ENCODE data around the gene ARVCF. TPM values are rescaled to one million over a fixed set of nuclear protein-coding genes. Genes with fewer than 3 reads are reported as not detected.

ARVCF gene
- total and polyA plus RNA-seq, 2 experiments from 2014 or later: 15.6 to 122 TPM

DNA sequence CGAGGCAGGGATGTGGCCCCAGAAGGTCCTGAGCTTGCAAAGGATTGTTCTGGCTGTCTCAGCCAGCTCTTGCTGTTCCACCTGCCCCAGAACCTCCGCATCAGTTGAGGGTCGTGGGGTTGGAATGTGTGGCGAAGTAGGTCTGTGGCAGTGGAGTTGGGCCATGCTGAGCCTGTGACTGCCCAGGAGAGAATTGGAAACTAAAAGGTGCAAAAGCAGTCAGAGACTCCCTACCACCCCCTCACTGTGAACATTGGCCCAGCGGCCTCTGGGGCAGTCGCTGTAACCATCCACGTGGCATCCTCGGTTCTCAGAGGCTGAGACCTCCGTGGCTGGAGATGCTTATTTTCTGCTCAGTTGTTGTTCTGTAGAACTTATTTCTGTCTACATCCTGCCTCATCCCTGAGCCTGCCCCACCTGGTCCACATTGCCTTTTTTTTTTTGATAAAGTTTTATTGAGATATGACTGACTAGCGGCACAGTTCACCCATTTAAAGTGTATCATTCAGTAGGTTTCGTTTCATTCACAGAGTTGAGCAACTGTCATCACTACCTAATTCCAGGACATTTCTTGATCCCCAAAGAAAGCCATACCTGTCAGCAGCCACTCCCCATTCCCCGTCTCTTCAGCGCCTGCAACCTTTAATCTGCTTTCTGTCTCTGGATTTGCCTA lies 41.1 kb upstream of the ARVCF start:
- Histone ChIP-seq H3K4me1 (ENCODE audit: insufficient read depth) (no peaks in the 10 kb centered on the region), H2AFZ (no peak overlapping the region), H4K20me1 (replicated peaks; ENCODE audit: insufficient read depth) (no peaks in the 10 kb centered on the region), H3K27ac (ENCODE audit: low read depth) (no peak overlapping the region), H3K9me2 (ENCODE audit: insufficient read depth) (no peaks in the 10 kb centered on the region), H3F3A (replicated peaks; ENCODE audit: low read depth) (0 out of 2 replicates have a peak, but pooled peaks cover 8% of the 10 kb centered on the region), H3K36me3 (ENCODE audit: insufficient read depth) (no peaks in the 10 kb centered on the region), H3K79me2 (replicated peaks; ENCODE audit: insufficient read depth) (no peaks in the 10 kb centered on the region), H3K4me2 (no peak overlapping the region), H3K4me3 (no peak overlapping the region), H3K27me3 (ENCODE audit: insufficient read depth) (no peaks in the 10 kb centered on the region)
- no peak overlapping the region; the same call in 2 of the 3 replicates for H3K4me3 Mint-ChIP-seq
- no peaks in the 10 kb centered on the region; the same call in 2 of the 3 replicates for H3K36me3 Mint-ChIP-seq (ENCODE audit: low read depth)
- TF ChIP-seq, protein P1, sequence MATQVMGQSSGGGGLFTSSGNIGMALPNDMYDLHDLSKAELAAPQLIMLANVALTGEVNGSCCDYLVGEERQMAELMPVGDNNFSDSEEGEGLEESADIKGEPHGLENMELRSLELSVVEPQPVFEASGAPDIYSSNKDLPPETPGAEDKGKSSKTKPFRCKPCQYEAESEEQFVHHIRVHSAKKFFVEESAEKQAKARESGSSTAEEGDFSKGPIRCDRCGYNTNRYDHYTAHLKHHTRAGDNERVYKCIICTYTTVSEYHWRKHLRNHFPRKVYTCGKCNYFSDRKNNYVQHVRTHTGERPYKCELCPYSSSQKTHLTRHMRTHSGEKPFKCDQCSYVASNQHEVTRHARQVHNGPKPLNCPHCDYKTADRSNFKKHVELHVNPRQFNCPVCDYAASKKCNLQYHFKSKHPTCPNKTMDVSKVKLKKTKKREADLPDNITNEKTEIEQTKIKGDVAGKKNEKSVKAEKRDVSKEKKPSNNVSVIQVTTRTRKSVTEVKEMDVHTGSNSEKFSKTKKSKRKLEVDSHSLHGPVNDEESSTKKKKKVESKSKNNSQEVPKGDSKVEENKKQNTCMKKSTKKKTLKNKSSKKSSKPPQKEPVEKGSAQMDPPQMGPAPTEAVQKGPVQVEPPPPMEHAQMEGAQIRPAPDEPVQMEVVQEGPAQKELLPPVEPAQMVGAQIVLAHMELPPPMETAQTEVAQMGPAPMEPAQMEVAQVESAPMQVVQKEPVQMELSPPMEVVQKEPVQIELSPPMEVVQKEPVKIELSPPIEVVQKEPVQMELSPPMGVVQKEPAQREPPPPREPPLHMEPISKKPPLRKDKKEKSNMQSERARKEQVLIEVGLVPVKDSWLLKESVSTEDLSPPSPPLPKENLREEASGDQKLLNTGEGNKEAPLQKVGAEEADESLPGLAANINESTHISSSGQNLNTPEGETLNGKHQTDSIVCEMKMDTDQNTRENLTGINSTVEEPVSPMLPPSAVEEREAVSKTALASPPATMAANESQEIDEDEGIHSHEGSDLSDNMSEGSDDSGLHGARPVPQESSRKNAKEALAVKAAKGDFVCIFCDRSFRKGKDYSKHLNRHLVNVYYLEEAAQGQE (IDR thresholded peaks at IDR 0.05; ENCODE audit: unreplicated experiment): no peak
- TF ChIP-seq ZNF114 (CRISPR knock-in tag; IDR thresholded peaks at IDR 0.05): no peak
- TF ChIP-seq EZH2 (IDR thresholded peaks at IDR 0.05; ENCODE audit: low read depth, unreplicated experiment): no peak
- TF ChIP-seq, protein P2, sequence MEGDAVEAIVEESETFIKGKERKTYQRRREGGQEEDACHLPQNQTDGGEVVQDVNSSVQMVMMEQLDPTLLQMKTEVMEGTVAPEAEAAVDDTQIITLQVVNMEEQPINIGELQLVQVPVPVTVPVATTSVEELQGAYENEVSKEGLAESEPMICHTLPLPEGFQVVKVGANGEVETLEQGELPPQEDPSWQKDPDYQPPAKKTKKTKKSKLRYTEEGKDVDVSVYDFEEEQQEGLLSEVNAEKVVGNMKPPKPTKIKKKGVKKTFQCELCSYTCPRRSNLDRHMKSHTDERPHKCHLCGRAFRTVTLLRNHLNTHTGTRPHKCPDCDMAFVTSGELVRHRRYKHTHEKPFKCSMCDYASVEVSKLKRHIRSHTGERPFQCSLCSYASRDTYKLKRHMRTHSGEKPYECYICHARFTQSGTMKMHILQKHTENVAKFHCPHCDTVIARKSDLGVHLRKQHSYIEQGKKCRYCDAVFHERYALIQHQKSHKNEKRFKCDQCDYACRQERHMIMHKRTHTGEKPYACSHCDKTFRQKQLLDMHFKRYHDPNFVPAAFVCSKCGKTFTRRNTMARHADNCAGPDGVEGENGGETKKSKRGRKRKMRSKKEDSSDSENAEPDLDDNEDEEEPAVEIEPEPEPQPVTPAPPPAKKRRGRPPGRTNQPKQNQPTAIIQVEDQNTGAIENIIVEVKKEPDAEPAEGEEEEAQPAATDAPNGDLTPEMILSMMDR (conservative IDR thresholded peaks at IDR 0.05; ENCODE audit: low read depth in 2 of 2): no peak
- TF ChIP-seq, protein P3, sequence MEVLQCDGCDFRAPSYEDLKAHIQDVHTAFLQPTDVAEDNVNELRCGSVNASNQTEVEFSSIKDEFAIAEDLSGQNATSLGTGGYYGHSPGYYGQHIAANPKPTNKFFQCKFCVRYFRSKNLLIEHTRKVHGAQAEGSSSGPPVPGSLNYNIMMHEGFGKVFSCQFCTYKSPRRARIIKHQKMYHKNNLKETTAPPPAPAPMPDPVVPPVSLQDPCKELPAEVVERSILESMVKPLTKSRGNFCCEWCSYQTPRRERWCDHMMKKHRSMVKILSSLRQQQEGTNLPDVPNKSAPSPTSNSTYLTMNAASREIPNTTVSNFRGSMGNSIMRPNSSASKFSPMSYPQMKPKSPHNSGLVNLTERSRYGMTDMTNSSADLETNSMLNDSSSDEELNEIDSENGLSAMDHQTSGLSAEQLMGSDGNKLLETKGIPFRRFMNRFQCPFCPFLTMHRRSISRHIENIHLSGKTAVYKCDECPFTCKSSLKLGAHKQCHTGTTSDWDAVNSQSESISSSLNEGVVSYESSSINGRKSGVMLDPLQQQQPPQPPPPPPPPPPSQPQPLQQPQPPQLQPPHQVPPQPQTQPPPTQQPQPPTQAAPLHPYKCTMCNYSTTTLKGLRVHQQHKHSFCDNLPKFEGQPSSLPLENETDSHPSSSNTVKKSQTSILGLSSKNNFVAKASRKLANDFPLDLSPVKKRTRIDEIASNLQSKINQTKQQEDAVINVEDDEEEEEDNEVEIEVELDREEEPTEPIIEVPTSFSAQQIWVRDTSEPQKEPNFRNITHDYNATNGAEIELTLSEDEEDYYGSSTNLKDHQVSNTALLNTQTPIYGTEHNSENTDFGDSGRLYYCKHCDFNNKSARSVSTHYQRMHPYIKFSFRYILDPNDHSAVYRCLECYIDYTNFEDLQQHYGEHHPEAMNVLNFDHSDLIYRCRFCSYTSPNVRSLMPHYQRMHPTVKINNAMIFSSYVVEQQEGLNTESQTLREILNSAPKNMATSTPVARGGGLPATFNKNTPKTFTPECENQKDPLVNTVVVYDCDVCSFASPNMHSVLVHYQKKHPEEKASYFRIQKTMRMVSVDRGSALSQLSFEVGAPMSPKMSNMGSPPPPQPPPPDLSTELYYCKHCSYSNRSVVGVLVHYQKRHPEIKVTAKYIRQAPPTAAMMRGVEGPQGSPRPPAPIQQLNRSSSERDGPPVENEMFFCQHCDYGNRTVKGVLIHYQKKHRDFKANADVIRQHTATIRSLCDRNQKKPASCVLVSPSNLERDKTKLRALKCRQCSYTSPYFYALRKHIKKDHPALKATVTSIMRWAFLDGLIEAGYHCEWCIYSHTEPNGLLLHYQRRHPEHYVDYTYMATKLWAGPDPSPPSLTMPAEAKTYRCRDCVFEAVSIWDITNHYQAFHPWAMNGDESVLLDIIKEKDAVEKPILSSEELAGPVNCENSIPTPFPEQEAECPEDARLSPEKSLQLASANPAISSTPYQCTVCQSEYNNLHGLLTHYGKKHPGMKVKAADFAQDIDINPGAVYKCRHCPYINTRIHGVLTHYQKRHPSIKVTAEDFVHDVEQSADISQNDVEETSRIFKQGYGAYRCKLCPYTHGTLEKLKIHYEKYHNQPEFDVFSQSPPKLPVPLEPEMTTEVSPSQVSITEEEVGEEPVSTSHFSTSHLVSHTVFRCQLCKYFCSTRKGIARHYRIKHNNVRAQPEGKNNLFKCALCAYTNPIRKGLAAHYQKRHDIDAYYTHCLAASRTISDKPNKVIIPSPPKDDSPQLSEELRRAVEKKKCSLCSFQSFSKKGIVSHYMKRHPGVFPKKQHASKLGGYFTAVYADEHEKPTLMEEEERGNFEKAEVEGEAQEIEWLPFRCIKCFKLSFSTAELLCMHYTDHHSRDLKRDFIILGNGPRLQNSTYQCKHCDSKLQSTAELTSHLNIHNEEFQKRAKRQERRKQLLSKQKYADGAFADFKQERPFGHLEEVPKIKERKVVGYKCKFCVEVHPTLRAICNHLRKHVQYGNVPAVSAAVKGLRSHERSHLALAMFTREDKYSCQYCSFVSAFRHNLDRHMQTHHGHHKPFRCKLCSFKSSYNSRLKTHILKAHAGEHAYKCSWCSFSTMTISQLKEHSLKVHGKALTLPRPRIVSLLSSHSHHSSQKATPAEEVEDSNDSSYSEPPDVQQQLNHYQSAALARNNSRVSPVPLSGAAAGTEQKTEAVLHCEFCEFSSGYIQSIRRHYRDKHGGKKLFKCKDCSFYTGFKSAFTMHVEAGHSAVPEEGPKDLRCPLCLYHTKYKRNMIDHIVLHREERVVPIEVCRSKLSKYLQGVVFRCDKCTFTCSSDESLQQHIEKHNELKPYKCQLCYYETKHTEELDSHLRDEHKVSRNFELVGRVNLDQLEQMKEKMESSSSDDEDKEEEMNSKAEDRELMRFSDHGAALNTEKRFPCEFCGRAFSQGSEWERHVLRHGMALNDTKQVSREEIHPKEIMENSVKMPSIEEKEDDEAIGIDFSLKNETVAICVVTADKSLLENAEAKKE (CRISPR knock-in tag; IDR thresholded peaks at IDR 0.05): no peak
- TF ChIP-seq ZNF331 (CRISPR knock-in tag; IDR thresholded peaks at IDR 0.05; ENCODE audit: low read depth): no peak
- TF ChIP-seq POLR2AphosphoS5 (IDR thresholded peaks at IDR 0.05; ENCODE audit: low read depth): no peak
- TF ChIP-seq CREB1 (CRISPR knock-in tag; IDR thresholded peaks at IDR 0.05; ENCODE audit: low read depth): no peak
- TF ChIP-seq, protein P4, sequence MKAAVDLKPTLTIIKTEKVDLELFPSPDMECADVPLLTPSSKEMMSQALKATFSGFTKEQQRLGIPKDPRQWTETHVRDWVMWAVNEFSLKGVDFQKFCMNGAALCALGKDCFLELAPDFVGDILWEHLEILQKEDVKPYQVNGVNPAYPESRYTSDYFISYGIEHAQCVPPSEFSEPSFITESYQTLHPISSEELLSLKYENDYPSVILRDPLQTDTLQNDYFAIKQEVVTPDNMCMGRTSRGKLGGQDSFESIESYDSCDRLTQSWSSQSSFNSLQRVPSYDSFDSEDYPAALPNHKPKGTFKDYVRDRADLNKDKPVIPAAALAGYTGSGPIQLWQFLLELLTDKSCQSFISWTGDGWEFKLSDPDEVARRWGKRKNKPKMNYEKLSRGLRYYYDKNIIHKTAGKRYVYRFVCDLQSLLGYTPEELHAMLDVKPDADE (IDR thresholded peaks at IDR 0.05): no peak
- TF ChIP-seq EZH2phosphoT487 (IDR thresholded peaks at IDR 0.05; ENCODE audit: unreplicated experiment): no peak
- no peaks in the 10 kb centered on the region for H3K9me3 Mint-ChIP-seq
- no peak overlapping the region for H3K27ac Mint-ChIP-seq
- ATAC-seq (no peak), DNase-seq (ENCODE audit: low spot score) (no peak)
- no peaks in the 10 kb centered on the region for H3K4me1 Mint-ChIP-seq
- peaks cover 3% of the 10 kb centered on the region for H3K27me3 Mint-ChIP-seq (ENCODE audit: insufficient read depth, low read depth, poor library complexity)
